Activated effector memory CD4-positive, alpha-beta T cell treated with Interleukin-2 at 50 U/mL for 16 hours (primary cell): ENCODE results near the gene CROCC2.
"Not testable (repeated sequence)": the region's sequence is repeated elsewhere in the genome, so short reads cannot be mapped to it uniquely, and the experiment has no call there.

Source experiments
- DNase-seq: peaks from one replicate; pipeline ENCODE4 v3.0.0-alpha.2; 2020

CROCC2 gene

DNA sequence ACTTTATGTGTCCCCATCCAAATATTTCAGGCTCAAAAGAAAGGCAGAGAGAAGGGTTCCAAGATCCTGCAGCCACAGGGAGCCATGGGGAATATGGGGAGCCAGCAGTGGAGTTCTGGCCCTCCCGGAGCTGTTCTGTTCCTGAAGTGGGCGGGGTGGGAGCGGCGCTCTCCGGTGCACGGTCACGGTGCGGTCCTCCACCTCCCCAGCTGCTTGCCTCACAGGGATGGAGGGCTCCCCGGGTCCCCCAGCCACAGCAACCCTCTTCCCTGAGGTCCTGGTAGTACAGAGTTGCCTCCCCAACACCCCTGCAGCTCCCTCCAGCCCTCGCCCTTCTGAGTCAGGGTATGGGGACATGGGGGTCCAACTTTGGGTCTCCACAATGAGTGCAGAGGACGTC lies 66.1 kb downstream of the CROCC2 start:
- DNase-seq, result no peak

DNA sequence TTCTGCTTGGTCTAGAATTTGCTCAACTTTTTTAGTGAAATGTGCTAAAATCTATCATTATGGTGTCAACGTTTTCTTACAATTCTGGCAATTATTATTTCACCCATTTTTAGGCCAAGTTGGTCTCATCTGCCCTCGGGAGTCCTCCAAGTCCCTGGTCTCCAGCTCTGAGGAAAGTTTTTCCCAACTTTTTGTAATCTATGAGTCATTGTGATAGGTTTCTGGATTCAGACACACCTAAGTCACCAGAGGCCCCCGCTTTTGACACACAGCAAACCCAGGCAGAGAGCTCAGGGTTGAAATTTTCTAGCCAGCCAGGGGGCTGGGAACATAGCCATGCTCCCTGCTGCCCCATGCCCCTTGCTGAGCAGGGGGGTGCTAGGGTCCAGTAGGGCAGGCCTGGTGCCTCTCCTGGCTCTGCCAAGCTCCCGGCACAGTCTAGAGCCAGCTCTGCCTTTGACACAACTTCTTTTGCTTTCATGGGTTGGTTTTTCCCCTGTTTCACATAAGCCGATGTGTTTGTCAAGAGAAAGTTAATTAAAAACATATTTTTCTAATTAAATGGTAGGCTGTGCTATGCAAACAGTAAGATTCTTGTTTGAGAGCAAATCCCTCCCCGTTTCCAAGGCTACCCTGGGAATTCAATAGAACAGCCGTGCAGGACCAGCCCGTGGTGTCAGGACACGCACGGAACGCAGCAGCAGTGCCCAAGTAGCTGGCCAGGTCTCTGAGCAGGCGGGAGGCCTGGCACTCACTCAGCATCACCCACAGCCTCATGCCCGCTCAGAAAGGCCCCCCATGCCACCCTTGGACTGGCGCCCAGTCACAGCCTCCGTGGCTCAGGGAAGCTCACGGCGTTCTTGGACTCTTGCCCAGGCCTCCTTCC lies 66.7 kb downstream of the CROCC2 start:
- DNase-seq, result no peak

- DNase-seq, result no peak
Measured at GRCh38 chr2:240974771-240975572, 68.8 kb downstream of the CROCC2 start.

DNA sequence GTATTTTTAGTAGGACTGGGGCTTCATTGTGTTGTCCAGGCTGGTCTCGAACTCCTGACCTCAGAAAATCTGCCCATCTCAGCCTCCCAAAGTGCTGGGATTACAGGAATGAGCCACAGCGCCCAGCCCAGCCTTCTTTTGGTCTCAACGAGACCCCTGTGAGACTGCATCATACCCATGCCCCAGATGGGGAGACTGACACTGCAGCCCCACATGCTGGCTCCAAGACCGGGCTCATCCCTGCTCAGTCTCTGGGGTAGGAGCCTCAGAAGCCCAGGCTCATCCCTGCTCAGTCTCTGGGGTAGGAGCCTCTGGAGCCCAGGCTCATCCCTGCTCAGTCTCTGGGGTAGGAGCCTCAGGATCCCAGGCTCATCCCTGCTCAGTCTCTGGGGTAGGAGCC lies 69.8 kb downstream of the CROCC2 start:
- DNase-seq, result not testable (repeated sequence)

DNA sequence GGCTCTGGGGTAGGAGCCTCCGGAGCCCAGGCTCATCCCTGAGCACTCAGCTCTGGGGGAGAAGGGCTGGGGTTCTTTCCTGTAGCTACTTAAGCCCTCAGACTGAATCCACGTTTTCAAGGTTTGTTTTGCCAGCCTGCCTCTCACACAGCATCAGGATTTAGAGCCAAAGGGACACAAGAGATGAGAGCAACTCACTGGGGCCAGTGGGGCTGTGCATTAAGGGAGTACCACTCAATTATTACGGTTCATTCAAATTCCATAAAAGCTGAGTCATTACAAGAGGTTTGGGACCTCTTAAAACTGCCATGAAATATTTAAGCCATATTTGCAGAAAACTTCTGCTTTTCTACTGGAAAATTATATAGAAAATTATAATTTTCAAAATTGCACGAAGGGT lies 75.1 kb downstream of the CROCC2 start:
- DNase-seq, result no peak

GRCh38 chr2:240981871-240982800 lies 76.0 kb downstream of the CROCC2 start:
- DNase-seq, result no peak

DNA sequence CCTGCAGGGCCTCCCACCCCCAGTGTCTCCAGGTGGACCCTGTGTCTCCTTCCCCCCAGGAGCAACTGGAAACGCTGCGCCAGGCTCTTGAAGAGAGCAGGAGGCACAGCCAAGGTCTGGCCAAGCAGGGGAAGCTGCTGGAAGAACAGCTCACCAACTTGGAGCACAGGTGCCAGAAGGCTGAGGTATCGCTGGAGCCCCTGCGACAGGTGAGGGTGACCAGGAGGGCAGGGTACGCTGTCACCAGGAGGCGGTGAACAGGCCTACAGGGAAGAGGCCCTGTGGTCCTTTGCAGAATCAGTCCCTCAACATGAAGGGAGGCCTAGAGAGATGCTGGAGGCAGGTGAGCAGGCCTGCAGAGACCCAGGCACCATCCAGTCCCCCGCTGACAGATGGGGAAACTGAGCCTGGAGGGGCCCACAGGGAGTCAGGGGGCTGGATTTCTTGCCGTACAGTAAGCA lies 76.7 kb downstream of the CROCC2 start:
- DNase-seq, result no peak

GRCh38 chr2:240983361-240983995 lies 77.3 kb downstream of the CROCC2 start:
- DNase-seq, result peak; percentile 16

DNA sequence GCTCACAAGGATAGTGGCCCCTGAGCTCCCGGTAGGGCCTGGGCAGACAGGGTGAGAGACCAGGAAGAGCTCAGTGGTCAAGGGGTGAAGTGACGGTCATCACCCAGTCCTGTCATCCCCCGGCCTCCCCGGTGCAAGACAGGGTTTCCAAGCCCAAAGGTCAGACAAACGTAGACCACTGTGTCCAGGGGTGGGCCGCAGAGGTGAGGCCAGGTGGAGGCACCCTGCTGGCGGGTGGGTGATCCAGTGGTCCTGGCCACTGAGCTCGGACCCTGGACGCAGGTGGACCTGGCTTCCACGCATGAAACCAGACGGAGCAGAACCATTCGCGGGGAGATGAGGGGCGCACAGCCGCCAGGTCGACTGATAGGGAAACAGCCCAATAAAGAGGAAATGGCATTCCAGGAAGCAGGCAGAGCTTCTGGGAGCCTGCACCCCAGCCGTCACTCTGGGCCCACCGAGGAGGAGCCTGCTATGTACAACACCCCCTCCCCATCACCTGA lies 77.9 kb downstream of the CROCC2 start:
- no peak for DNase-seq

DNA sequence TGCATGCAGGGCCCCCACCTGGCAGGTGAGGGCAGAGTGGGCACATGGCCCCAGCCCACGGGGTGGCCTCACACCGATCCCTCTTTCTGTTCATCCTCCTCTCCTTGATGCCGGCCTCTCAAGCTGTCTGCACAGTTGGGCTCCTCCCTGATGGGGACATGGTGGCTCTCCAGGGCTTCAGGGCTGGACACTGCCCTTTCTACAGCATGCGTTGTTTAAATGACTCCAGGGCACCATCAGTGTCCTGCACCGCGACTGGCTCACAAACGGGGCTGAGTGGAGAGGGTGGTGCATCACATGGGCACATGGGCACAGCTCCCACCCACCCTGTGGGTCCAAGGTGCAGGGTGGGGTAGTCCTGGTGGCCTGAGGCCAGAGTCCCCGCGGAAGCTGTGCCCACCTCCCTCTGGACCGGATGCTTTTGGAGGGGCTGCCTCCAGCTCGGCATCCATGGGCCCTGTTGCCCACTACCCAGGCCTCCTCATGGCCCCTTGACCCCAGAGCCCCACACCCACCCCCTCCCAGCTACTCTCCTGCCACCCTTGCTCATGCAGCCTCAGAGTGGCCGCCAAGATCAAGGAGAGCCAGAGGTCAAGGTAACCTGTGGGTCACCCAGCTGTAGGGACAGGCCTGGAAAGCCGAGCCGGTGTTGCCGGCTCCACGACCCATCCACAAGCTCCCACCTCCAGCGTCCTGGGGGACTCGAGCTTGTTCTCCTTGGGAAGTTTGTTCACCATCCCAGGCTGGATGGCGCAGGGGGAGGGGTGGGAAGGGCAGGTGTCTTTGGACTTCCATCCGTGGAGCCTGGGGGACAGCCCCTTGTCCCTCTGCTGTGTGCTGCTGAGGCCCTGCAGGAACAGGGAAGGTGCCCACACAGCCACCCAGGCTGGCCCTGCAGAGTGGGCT lies 80.0 kb downstream of the CROCC2 start:
- no peak for DNase-seq

DNA sequence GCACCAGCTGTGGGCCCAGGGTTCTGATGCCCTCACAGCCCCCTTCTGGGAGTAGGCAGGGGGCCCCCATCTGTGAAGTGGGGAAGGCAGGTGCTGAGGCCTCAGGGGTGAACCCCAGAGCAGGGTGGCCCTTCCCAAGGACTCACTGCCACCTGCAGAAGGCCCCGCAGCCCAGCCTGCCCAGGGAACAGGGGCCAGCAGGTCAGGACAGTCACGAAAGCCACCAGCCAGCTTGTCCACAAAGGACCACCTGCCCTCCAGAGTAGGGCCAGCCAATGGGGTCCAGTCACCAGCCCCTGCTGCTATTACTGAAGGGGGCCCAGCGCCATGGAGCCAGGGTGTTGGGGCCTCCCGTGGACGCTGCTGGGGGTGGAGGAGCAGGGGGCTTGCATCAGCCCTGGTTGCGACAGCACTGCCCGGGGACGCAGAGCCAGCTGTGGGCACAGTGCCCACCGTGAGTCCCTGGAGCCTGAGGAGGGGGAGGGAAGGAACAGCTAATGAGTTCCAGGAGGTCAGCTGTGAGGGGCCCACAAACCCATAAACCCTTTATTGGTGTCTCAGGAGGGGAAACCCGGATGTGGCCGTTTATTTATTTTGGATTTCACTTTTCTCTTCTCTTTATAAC lies 80.8 kb downstream of the CROCC2 start:
- DNase-seq, result no peak

GRCh38 chr2:240987588-240987987 lies 81.5 kb downstream of the CROCC2 start:
- no peak for DNase-seq

DNA sequence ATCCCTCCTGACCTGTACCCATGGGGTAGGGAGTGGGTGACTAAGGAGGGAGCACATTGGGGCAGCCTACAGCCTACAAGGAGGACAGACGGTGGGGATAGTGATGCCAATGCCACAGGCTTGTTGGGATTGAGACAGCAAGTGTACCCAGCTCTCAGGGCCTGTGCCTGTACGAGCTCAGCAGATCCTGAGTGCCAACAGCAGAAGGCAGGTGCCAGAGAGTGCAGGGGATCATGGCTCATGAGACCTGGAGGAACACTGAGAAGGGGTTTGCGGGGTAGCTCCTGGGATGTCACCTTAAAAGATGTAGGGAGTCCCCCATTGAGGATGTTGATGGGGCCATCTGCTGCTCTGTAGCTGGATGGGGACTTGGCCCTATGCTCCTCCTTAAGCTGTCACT lies 82.0 kb downstream of the CROCC2 start:
- DNase-seq, result no peak

DNA sequence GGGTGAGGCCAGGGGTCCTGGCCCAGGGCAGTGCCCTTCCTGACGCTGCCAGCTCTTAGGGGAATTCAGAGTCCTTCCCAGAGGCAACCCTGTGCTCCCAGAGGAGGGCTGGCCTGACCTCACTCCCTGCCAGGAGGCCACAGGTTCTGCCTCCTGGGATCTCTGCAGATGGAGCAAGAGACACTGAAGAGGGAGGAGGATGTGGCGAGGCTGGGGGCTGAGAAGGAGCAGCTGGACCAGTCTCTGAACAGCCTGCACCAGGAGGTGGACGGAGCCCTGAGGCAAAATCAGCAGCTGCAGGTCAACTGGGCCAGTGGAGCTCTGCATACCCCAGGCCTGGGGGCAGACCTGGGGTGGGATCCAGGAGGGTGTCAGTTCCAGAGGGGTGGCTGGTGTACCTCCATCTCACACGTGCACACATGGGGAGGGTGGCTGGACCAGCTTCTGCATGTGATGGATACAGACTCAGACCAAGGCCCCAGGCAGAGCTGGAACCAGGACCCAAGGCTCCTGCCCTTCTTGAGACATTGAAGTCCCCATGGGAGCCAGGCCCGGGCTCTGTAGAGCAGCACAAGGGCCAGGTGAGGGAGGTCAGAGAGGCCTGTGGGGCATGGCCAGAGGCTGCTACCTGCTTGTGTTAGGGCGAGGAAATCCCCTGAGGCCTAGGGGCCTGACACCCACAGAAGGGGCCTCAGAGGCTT lies 82.6 kb downstream of the CROCC2 start:
- DNase-seq, result no peak

DNA sequence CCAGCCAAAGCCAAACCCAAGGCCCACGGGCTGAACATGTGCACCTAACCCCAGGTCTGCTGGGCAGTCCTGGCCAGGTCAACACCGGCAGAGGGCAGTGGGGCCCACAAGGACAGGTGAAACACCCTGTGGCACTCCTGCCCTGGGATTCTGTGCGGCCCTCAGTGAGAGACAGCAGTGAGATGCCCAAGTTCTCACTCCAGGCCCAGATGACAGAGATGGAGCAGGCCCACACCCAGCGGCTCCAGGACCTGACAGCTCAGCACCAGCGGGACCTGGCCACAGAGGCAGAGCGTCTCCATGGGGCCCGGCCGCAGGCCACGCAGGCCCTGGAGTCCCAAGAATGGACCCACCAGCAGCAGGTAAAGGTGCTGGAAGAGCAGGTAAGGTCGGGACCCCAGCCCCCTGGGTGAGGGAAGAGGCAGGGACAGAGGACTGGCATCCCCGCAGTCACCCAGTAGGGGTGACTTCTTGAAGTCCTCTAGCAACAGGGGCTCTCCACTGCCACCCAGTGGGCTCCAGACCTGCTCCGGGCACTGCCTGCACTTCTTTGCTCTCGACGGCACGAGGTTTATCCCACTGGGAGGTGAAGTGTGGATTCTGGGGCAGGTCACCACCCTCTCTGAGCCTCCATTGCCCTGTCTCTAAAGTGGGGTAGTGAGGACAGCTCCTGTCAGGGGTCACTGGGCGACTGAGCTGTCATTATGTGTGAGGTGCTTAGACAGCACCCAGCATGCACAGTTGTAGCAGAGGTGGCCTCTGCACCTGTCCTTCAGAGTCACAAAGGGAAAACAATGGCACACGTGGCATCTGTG lies 83.5 kb downstream of the CROCC2 start:
- DNase-seq, result no peak

DNA sequence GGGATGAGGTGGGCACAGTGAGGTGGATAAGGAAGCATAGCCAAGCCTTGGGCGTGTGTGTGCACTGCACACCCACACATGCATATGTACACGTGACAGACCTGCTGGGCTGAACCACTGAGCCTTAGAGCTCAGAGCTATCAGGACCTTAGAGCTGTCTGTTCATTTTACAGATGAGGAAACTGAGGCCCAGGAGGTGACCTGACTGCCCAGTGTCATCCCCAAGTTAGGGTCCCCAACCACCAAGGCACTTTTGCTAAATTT lies 84.1 kb downstream of the CROCC2 start:
- no peak for DNase-seq

DNA sequence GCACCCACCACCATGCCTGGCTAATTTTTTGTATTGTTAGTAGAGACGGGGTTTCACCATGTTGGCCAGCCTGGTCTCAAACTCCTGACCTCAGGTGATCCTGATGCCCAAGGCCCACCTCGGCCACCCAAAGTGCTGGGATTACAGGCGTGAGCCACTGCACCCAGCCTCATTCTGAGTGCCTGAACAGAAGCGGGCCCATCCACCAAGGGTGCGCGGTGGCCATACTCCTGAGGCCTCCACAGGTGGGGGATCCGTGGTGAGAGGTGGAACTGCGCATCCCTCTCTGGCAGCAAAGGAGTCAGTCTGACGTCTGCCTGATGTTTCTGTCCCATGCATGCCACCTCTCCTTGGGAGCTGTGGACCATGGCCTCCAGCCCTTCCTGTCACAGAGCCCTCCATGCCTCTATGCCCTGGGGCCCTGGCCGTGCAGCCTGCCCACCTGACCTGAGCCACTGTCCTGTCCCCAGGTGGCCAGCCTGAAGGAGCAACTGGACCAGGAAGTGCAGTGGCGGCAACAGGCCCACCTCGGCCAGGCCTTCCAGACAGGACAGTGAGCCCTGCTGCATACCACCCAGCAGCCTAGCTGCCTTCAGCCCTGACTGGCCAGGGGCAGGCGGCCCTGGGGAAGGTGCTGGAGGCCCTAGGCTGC lies 84.7 kb downstream of the CROCC2 start:
- no peak for DNase-seq

DNA sequence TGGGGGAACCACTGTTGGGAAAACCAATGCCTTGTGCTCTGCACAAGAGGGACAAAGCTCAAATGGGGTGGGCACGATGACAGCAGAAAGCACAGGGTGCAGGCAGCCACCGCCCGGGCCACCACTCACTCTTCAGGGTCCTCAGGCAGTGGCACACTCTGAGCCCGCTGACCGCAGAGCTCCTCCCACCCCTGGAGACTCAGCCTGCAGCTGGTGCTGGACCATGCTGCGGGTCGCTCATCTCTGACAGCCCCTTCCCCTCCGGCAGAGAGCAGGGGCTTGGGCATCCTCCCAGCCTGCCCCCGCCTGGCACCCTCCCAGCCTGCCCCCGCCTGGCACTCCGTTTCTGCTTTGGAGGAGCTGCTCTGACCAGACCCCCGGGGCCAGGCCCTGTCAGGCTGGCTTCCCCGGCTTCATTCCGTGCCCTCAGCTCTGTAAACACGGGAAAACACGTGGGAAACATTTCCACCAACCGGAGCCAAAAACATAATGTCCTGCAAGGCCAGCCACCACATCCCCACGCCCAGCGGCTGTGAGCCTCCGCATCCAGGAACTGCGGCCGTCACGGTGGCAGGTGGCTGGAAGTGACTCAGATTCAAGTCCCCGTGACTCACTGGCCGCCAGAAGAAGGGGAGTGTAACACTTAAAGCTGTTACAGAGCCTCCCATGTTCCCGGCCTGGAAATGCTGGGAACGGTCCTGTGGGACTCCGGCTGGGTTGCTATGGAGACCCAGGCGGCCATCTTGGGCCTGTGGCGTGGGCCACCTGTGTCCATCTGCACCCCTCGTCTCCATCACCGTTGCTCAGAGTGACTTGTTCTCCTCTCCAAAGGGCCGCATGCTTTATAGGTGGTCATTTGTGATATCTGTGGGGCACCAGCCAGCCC lies 85.5 kb downstream of the CROCC2 start:
- DNase-seq, result no peak
